Stimulated activated naive CD4-positive, alpha-beta T cell (primary cell): Measurements from ENCODE around the gene CEP55.
"Not testable (repeated sequence)": the region's sequence is repeated elsewhere in the genome, so short reads cannot be mapped to it uniquely, and the experiment has no call there.

Source experiments
- DNase-seq, 6 experiments: peaks; one replicate each; lab custom pipeline; 2025; lab: John Stamatoyannopoulos, UW

The CEP55 gene

GRCh38 chr10:93513091-93513490, 16.7 kb downstream of the CEP55 start:
- no peak for DNase-seq

DNA sequence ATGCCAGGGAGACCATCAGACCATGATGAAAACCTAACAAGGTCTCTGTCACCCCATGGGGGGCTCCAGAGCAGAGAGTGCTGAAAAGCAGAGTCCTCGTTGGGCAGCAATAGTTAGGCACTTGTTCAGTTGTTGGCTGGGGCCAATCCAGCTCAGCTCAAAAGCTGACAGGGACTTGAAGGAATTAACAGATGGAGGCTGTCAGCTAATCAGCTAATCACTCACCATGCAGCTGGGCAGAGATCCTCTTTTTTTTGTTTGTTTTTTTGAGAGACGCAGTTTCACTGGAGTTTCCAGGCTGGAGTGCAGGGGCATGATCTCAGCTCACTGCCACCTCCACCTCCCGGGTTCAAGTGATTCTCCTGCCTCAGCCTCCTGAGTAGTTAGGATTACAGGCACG, 18.1 kb downstream of the CEP55 start:
- DNase-seq: no peak

- DNase-seq: no peak
These were observed 18.9 kb downstream of the CEP55 start for GRCh38 chr10:93515071-93516005.

DNA sequence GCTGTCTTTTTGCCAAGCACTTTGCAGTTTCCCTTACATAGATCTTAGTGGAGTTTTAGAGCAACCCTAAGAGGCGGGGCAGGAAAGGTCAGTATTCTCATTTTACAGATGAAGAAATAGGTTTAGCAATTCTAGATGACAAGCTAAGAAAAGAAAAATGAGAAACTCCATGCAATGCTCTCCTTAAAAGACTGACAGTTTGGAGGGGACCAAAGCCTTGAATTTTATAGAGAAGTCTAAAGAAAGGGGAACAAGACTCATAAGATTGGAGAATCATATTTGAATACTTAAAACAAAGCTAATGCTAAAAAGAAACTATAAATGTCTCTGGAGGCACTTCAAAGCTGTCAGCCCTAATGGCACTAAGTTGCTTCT, 19.6 kb downstream of the CEP55 start:
- no peak for DNase-seq

GRCh38 chr10:93518531-93518930, 22.1 kb downstream of the CEP55 start:
- no peak for DNase-seq

DNA sequence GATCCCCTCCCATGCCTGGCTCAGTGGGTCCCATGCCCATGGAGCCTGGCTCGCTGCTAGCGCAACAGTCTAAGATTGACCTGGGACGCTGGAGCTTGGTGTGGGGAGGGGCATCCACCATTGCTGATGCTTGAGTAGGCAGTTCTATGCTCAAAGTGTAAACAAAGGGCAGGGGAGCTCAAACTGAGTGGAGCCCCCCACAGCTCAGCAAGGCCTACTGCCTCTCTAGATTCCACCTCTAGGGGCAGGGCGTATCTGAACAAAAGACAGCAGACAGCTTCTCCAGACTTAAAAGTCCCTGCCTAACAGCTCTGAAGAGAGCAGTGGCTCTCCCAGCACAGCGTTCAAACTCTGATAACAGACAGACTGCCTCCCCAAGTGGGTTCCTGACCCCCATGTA, 38.9 kb downstream of the CEP55 start:
- no peak for DNase-seq

- not testable (repeated sequence) for DNase-seq
These were observed 44.5 kb downstream of the CEP55 start for GRCh38 chr10:93540871-93541270.

DNA sequence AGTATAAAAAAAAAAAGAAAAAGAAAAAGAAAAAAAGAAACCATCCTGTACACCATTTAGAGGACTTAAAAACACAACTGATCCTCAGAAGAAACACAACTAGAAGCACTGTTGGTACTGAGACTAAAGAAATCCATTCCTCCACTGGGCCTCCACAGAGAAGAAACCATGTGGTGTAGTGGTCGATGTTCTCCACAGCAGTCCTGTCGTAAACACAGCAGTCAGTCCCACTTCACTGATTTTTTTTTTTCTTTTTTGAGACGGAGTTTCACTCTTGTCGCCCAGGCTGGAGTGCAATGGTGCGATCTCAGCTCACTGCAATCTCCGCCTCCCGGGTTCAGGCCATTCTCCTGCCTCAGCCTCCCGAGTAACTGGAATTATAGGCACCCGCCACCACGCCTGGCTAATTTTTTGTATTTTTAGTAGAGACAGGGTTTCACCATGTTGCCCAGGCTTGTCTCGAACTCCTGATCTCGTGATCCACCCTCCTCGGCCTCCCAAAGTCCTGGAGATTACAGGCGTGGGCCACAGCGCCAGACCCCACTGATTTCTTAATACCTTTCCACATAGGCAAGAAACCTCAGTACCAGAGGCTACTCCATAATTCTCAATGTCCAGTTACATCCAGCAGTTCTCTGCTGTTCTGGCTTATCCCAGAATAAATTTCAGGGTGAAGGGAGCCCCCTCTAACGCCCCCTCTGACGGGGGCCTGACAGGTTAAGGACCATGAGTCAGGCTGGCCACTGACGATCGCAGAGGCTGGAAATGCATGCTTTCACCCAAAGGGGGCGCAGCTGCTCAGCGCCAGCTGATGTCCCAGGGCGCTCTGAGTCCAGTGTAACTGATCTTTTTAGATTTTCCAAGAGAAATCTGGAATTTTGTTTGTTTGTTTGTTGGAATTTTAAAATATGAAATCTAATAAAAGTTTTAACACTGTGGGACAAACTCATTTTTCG, 45.3 kb downstream of the CEP55 start:
- DNase-seq: no peak

DNA sequence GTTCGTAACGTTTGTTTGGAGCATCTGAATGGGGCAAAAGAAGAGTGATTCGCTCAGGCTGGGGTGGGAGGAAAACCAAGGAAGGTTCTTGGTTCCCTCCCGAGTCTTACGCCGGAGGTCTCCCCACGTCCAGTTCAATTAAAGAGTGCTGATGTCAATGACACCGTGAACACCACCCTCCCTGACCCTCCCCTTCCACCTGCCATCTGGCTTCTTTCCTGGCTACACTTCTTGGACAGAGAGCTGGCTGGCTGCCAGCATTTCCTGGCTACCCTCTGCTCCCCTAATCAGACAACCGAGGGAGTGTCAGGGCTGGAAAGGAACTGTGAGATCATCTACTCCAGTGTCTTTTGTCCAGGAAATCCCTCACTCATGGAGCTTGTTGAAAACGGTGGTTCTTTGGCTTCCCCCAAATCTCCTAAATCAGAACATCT, 46.0 kb downstream of the CEP55 start:
- no peak for DNase-seq

GRCh38 chr10:93546995-93547394, 50.6 kb downstream of the CEP55 start:
- DNase-seq: not testable (repeated sequence)

DNA sequence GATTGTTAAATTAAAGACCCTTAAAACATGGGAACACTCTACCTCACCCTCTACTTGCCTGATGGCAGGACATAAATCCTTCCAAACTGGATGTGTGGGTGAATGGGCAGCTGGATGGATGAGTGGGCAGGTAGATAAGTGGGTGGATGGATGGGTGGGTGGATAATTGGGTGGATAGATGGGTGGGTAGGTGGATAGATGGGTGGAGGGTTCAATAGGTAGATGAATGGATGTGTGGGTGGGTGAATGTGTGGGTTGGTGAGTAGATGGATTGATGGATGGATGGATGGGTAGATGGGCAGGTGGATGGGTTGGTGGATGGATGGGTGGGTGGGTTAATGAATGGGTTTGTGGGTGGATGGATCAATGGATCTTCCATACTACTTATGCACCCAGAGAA, 51.1 kb downstream of the CEP55 start:
- no peak for DNase-seq

GRCh38 chr10:93548376-93549071, 52.1 kb downstream of the CEP55 start:
- no peak for DNase-seq

GRCh38 chr10:93550606-93551005, 54.2 kb downstream of the CEP55 start:
- DNase-seq: no peak

- no peak for DNase-seq
These were observed 56.4 kb downstream of the CEP55 start for GRCh38 chr10:93552780-93553179.

DNA sequence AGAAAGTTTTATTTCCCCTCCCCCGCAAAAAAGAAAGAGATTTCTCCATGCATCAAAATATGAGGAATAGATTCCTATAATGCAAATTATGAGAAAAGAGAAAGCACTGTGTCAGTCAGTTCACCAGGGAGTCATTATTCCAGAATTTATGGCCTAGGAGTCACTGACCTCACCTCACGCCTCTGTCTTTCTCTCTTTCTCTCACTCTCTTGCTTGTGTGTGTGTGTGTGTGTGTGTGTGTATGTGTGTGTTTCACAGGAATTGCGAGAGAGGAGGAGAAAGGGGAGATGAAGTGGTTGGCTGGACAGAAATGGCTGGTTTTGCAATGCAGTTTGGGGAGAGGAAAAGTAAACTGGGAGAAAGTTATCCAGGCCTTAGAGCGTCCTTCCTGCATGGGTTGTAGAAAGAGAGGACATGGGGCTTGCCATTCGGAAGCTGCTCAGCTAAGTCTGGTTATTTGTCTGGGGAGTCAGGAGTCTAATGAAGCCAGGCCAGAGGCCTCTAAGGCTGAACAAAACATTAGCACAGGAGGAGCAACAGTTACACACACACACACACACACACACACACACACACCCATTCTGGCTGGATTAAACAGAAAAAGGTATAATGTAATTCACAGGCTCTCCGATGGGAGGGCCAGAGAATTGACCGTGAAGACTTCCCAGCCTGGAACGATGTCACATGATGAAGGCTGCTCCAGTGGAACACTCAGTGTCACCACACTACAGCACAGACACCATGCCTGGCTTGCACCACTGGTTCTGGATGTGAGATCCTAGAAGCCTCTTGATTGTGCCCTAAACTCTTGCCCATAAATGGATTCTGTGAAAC, 57.3 kb downstream of the CEP55 start:
- DNase-seq: no peak

DNA sequence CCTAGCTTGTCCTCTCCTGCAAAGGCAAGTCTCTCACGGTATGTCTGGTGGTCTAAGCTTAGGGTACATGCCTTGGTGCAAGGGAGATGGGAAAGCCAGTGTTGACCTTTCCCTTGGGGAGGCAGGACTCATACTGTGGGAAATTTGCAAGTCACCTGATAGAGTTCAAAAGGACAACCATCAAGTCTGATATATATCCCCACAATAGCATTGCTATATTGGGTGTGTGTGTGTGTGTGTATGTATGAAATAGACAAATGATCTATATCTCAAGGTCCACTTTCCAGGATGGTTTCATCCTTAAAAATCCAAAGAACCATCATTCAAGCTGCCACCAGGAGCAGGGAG, 57.9 kb downstream of the CEP55 start:
- no peak for DNase-seq

- DNase-seq: peak in 1 of 6 experiments; percentile 3
These were observed 58.5 kb downstream of the CEP55 start for GRCh38 chr10:93554760-93555432.

DNA sequence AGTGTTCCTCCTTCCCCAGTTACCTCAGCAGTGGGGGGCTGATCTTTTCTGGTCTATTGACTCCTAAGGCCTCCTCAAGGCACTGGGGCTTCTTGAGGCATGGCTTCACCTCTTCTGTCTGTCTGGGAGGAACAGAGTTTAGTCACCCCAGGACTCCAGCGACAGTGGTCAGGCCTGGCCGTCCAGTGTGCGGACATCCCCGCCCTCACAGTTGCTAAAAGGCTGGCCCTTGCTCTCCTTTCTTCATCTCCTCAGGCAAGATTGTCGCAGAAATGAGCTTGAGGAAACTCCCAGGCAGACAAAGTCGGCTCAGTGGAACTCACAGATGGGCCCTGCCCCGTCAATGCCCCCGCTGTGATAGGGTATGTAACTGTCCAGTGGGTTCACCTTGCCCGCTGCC, 63.1 kb downstream of the CEP55 start:
- no peak for DNase-seq

DNA sequence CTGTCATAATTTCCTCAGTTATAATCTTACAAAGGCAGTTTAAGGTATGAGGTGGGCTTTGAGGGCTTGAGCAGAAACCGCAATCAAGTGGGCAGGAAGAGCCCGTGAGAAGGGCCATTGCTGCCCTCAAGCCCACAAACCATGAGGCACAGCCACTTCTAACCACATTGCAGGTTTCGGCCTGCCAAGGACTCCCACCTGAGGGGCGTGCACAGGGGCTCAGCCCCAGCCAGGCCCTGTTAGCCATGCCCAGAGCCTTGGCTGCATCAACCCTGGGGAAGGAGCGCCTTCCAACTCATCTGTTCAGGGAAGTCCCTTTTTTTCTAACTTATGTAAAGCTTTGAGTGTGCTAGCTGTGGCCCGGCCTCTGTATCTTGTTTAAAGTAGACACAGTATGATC, 64.1 kb downstream of the CEP55 start:
- DNase-seq: no peak

- no peak for DNase-seq
These were observed 69.0 kb downstream of the CEP55 start for GRCh38 chr10:93565446-93565845.
